SK-N-DZ (cell line): ENCODE measurements around the gene IRS2. TPM values are rescaled to one million over a fixed set of nuclear protein-coding genes. Genes with fewer than 3 reads are reported as not detected.
A peak's percentile ranks its signal among the peaks of the same experiment; 100 is the strongest.
"Not testable (repeated sequence)": the region's sequence is repeated elsewhere in the genome, so short reads cannot be mapped to it uniquely, and the experiment has no call there.

ENCODE experiments used
- DNase-seq: peaks from one replicate; pipeline ENCODE4 v3.0.0-alpha.2; 2015; ENCODE audit warnings: low spot score
- polyA plus RNA-seq, 2 experiments: library from polyadenylated mRNA; depleted of rRNA; stranded (reverse); fragments of >200 nt; gene quantifications; 2 replicates each; pipeline ENCODE4 v1.2.3, GENCODE V29; 2014

The IRS2 gene
- polyA plus RNA-seq (2014; cell fraction: cytosol; rRNA removed) = 3.4 and 4.6 TPM in 2 replicates
- 1.9 and 2.5 TPM in 2 replicates for polyA plus RNA-seq (2014; cell fraction: nucleus; rRNA removed)

DNA sequence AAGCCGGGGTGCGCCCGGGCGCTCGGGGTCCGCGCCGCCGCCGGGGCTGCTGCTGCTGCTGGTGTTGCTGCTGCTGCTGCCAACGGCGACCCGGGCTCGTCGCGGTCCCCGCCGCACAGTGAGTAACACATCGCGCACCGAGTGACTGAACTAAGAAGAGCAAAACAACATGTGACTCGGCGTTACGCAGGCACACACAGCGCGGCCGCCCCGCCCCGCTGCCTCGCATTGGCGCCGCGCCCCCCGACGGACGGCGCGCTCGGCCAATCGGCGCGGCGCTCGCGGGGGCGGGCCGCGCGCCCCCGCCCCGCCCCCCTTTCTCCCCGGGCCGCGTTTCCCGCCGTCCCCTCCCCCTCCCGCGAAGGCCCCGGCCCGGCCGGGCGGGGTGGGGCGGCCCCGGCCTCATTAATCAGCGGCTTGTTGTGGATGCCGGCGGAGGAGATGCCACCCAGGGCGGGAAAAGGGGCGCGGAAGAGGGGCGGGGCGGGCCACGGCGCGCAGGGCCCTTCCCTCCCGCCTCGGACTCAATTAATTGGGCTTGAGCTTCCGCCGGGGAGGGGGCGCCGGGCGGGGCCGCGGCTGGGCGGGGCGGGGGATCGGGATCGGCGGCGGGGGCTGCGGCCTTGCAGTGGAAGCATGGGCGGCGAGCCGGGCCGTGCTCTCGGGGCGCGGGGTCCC is at the start of gene IRS2:
Gene IRS2, minus strand, starts transcription at position 127 of the 678 bp plus-strand sequence. CDS start 530 bp downstream, outside the sequence.
- DNase-seq = peak; percentile 91

GRCh38 chr13:109834973-109835720 is 48.8 kb upstream of the IRS2 start:
- DNase-seq = no peak

DNA sequence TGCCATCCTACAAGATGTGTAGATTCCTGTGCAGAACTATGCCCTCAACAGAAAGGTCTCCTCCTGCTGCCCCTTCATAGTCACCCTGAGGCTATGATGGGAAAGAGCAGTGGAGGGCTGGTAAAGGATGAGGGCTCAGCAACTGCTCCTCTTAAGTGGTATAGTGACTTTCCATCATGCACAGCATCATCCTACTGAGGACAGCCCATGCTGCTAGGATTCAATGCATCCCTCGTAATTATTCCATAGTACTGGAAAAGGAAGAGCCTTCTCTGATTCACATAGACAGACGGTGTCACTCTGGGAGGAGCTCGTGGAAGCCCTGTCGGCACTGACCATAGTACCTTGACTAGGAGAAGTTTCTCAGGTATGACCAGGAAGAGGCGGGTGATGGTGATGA is 47.6 kb upstream of the IRS2 start:
- no peak for DNase-seq

GRCh38 chr13:109833071-109833470 is 46.7 kb upstream of the IRS2 start:
- DNase-seq = no peak

- DNase-seq = not testable (repeated sequence)
Observed at GRCh38 chr13:109828591-109829316, 42.4 kb upstream of the IRS2 start.

GRCh38 chr13:109823201-109823600 is 36.8 kb upstream of the IRS2 start:
- not testable (repeated sequence) for DNase-seq

GRCh38 chr13:109821103-109821502 is 34.7 kb upstream of the IRS2 start:
- DNase-seq = no peak

DNA sequence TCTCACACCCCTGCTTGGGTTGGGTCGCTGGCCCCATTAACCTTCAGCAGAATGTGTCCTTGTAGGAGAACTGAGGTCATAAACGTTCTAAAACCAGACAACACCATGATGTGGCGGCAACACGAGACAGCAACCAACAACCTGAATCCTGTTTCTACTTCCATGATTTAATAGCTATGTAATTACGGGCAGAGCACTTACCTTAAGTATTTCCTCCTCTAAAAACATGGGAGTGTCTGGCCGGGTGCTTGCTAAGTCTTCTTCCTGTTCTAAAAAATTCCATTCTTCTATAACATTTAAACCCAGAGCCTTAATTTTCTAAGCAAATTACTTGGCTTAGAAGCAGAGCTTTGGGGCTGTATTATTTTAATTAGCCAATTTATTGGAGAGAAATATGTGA is 33.5 kb upstream of the IRS2 start:
- DNase-seq = no peak

DNA sequence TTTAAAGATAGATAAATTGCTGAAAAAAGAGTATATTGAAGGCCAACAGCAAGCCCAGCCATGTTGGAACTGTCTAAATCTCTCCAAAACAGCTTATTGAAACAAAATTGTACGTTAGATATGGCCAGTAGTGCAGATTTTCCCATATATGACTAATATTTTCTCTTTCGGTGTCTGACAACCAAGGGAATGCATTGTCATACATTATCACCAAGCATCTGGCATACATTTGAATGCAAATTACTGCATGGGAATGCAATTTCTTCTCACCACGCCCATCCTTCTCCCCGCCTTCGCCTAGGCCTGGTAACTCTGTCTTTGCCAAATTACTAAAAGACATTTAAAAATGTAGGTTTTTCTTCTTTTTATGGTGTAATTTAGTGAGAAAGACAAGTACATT is 32.5 kb upstream of the IRS2 start:
- no peak for DNase-seq

DNA sequence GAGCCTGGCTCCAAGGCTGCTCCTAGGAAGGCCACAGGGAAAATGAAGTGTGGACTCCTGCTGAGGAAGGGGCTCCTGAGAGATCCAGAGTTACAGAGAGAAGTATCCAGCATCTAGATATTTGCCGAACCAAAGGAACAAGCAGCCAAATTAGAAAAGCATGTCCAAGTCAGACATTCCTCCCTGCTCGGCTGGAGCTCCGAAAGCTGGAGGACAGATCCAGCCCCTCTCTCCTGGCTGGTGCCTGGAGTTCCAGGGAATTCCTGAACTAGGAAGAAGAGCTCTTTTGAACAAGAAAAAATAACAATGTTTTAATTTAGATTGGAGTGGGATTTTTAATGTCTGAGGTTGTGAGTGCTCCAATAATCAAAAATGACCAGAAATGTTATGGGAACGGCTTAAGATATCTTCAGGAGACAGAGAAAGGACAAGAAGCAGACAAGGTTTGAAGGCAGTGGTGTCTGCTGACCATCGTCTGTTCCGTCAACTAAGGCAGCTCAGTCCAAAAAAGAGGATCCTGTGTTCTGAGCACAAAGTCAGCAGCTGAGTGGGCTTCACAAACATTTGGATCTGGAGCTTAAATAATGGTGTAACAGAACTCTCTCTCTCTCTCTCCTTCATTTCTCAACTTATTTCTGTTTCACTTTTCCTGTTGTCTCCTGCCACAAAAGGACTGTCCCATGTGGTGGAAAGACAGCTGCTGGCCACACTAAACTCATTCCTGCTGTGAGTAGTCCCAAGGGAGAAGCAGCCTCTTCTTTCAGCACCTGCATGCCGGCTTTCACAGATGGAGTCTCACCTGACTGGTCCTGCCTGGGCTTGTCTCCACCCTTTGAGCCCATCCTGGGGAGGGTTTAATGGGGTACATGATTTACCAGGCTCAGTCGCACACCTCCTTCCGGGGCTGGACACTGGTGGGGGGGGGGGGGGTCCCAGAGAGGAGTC is 31.5 kb upstream of the IRS2 start:
- no peak for DNase-seq

GRCh38 chr13:109816808-109817203 is 30.4 kb upstream of the IRS2 start:
- no peak for DNase-seq

- DNase-seq = no peak
Observed at GRCh38 chr13:109816112-109816807, 29.9 kb upstream of the IRS2 start.

- DNase-seq = no peak
Observed at GRCh38 chr13:109815651-109816050, 29.3 kb upstream of the IRS2 start.

DNA sequence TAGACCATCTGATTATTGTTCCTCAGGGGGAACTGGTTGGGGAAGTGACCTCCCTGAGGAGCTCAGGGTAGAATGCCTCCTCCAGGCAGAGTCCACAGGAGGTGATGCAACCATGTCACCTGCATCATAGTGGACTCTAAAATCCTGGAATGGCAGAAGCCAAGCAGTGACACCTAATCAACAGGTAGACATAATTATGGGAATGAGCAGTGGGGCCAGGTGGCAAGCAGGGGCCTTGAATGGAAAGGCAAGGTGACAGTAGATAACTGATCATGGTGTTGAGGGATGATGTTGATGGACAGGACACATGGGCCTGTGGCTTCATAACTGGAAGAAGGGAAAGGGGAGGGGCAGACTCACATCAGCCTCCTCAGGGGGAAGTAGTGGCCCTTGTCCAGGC is 27.3 kb upstream of the IRS2 start:
- DNase-seq = no peak

- no peak for DNase-seq
Observed at GRCh38 chr13:109812382-109812781, 26.0 kb upstream of the IRS2 start.

- DNase-seq = no peak
Observed at GRCh38 chr13:109810761-109811510, 24.6 kb upstream of the IRS2 start.

GRCh38 chr13:109809216-109809932 is 23.0 kb upstream of the IRS2 start:
- DNase-seq = no peak

DNA sequence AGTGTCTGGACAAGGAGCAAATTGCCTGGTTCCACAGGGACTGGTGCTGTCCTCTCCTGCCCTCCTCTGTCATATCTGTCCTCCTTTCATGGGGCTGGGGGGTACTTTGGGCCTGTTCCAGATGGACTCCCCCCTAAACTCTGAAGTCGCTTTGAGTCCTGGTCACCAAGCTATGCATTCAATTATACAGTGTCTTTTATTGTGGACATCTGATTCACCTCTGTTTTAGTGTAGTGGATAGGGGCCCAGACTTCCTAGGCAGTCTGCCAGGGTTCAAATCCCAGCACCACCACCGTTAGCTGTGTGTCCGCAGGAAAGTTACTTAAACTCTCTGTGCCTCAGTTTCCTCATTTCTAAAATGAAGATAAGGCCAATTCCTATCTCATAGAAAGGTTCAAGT is 21.0 kb upstream of the IRS2 start:
- no peak for DNase-seq

DNA sequence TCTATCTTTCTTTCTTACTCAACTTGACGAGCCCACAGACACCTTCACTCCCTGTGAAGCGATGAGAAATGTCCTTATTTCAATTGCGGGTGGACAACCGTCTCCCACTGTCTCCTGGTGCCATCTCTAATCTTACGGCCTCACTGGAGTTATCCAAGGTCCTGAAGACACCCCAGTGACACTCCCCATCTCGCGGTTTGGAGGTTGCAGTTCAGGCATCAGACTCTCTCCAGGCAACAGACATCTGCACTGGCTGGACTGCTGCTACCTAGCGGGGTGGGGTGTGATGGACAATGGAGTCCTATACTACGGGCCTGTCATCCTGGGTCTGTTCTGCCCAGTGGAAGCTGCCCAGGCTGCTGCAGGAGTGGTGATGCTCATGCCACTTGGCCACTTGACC is 18.3 kb upstream of the IRS2 start:
- no peak for DNase-seq
